ENCODE measurements around the gene SLC26A4.

- no peak for TF ChIP-seq SNAI2 (CRISPR knock-in tag; IDR thresholded peaks at IDR 0.05)
- TF ChIP-seq CREB5 (CRISPR knock-in tag; IDR thresholded peaks at IDR 0.05; ENCODE audit: low read depth), result no peak
- no peak for TF ChIP-seq ESRRG (CRISPR knock-in tag; IDR thresholded peaks at IDR 0.05)
- no peak for TF ChIP-seq PATZ1 (CRISPR knock-in tag; IDR thresholded peaks at IDR 0.05; ENCODE audit: borderline replicate concordance)
Observed at GRCh38 chr7:107700570-107700969, 39.9 kb downstream of the SLC26A4 start.

All from SK-N-SH treated with all-trans-retinoic acid at 6 μM for 48 hours (cell line).